Pancreas (tissue), 10 donors: ENCODE results near the gene PPM1H. TPM values are rescaled to one million over a fixed set of nuclear protein-coding genes. Genes with fewer than 3 reads are reported as not detected.

ENCODE experiments used
- ATAC-seq, 4 donors: fragments of 200-7000 bp; cut with Tn5 transposase; one replicate each; pipeline versions ENCODE4 v1.8.0 to v1.9.1; 2020; ENCODE audit warnings: mild to moderate bottlenecking in 4 of 4, moderate library complexity in 4 of 4
- DNase-seq, 6 donors: peaks; one replicate each; pipeline ENCODE4 v3.0.0-alpha.2; 2020
- FAIRE-seq: peaks from 2 replicates; lab custom pipeline; 2012; peaks lifted over from hg19 to GRCh38; lab: Jason Lieb, UNC
- H3K27ac ChIP-seq, 4 donors: fragments of 200-600 bp; sonication (generic); 1 replicate in 3 of 4; 2 replicates in 1 of 4; pipeline versions ENCODE4 v1.5.0 to v1.8.0; 2020
- H3K27me3 ChIP-seq, 4 donors: fragments of 200-600 bp; one replicate each; pipeline ENCODE4 v1.8.0; 2021
- H3K36me3 ChIP-seq, 3 donors: fragments of 200-600 bp; sonication (generic) in 1 of 3; one replicate each; pipeline versions ENCODE4 v1.5.0 to v1.8.0; 2020 to 2021
- H3K4me1 ChIP-seq, 3 donors: fragments of 200-600 bp; one replicate each; pipeline ENCODE4 v1.8.0; 2021
- H3K4me3 ChIP-seq, 4 donors: fragments of 200-600 bp; sonication (generic) in 2 of 4; one replicate each; pipeline versions ENCODE4 v1.5.0 to v1.8.0; 2020 to 2021
- H3K9me3 ChIP-seq, 4 donors: fragments of 200-600 bp; one replicate each; pipeline ENCODE4 v1.8.0; 2021
- CTCF ChIP-seq, 4 donors: fragments of 200-600 bp; sonication (generic) in 3 of 4; IDR thresholded peaks; one replicate each; pipeline versions ENCODE4 v1.5.0 to v1.8.0; 2021; ENCODE audit warnings: antibody characterized with exemption in 4 of 4
- WGBS, 2 donors: extraction: QIAGEN DNeasy Blood & Tissue Kit; methylation state at CpG; one replicate each; pipeline ENCODE4 v1.1.7; 2013; 5-methylcytosine and 5-hydroxymethylcytosine counted together
- intact Hi-C, 3 donors: fragments of 100-400 bp; cut with DNase I; formaldehyde crosslinking; loops; one replicate each; pipeline versions ENCODE4 v1.11.1 to v1.14.2; 2022
- polyA plus RNA-seq, 2 donors: library from polyadenylated mRNA; stranded (reverse); fragments of 200-250 nt; gene quantifications; one replicate each; pipeline ENCODE4 v1.2.3, GENCODE V29; 2013
- total RNA-seq, 6 donors: library from RNA; stranded (reverse); fragmentation: NEBNext Ultra II Directional in 4 of 6; extraction: Animal tissue kit (Norgen Biotek cat#: 25700) in 4 of 6; gene quantifications; one replicate each; pipeline versions ENCODE4 v1.2.1 to v1.2.4, GENCODE V29; 2021 to 2023
- donor health status: healthy with polysubstance abuse.
- donor health status: DM: no; HTN: no; CAD: no; lungs with moderate emphysema.
- donor health status: DM: no; HTN: no; CAD: no.
- donor health status: control.
- donor health status: control.
- donor health status: Bipolar disorder and iron deficiency.
- donor health status: DM: yes; HTN: yes; CAD: no.
- donor health status: DM: no; HTN: no; CAD: no.
- donor health status: DM: no; HTN: no; CAD: no.
- donor health status: DM: yes; HTN: yes; CAD: no.

PPM1H gene
- total and polyA plus RNA-seq, 8 donors = 1.7 to 12.9 (median 5.8) TPM

GRCh38 chr12:62924084-62924483, 10.9 kb downstream of the PPM1H start:
- DNase-seq (no peak), ATAC-seq (no peak), FAIRE-seq (no peak)
- 85 to 87% methylated on average over 2 of the region's 2 CpGs for WGBS, 2 donors
- Histone ChIP-seq H3K27ac (no peak overlapping the region), H3K9me3 (no peaks in the 10 kb centered on the region), H3K27me3 (no peaks in the 10 kb centered on the region), H3K4me1 (peaks cover 0 to 9% (median 0%) of the 10 kb centered on the region in 3 donors), H3K4me3 (no peak overlapping the region), H3K36me3 (no peaks in the 10 kb centered on the region)
- intact Hi-C loops = no loop called here
- TF ChIP-seq CTCF (IDR thresholded peaks at IDR 0.05) = no peak

DNA sequence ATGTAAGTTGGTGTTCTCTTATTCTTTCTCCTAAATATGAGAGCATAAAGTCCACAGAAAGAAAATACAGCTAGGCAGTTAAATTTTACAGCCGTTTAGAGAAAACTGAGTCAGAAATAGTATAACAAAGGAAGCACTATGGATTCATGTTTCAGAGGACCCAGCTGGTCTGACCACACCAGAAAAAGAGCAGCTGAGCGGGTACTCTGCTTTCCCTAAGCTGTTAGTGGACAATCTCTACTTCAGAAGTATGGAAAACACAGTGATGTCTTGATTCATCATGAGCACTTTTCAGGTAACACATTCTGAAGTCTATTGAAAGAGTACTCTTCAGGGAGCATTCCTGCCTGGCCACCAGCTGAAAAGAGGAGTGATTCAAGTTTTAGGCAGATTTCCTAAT, 12.4 kb downstream of the PPM1H start:
- WGBS, 2 donors = 70 to 72% methylated on average over 2 of the region's 2 CpGs

GRCh38 chr12:62919838-62920237, 15.1 kb downstream of the PPM1H start:
- Histone ChIP-seq H3K27me3 (no peaks in the 10 kb centered on the region), H3K4me3 (no peak overlapping the region), H3K9me3 (no peaks in the 10 kb centered on the region), H3K36me3 (no peaks in the 10 kb centered on the region), H3K27ac (no peak overlapping the region), H3K4me1 (peaks cover 0 to 13% (median 0%) of the 10 kb centered on the region in 3 donors)
- peak; percentile 60 to 86 (median 80) for ATAC-seq
- intact Hi-C loops = no loop called here
- no peak for TF ChIP-seq CTCF (IDR thresholded peaks at IDR 0.05)
- FAIRE-seq = no peak
- peak in 1 of 6 donors; percentile 23 for DNase-seq
- 44 to 52% methylated on average over 2 of the region's 2 CpGs for WGBS, 2 donors

More for the DNA sequence above, 12.4 kb downstream of the PPM1H start:
- Histone ChIP-seq H3K4me1 (peaks cover 0 to 13% (median 0%) of the 10 kb centered on the region in 3 donors), H3K27ac (no peak overlapping the region), H3K27me3 (no peaks in the 10 kb centered on the region), H3K4me3 (no peak overlapping the region), H3K36me3 (no peaks in the 10 kb centered on the region), H3K9me3 (no peaks in the 10 kb centered on the region)
- no peak for ATAC-seq
- intact Hi-C loops = no loop called here
- no peak for TF ChIP-seq CTCF (IDR thresholded peaks at IDR 0.05)
- DNase-seq = no peak
- no peak for FAIRE-seq

DNA sequence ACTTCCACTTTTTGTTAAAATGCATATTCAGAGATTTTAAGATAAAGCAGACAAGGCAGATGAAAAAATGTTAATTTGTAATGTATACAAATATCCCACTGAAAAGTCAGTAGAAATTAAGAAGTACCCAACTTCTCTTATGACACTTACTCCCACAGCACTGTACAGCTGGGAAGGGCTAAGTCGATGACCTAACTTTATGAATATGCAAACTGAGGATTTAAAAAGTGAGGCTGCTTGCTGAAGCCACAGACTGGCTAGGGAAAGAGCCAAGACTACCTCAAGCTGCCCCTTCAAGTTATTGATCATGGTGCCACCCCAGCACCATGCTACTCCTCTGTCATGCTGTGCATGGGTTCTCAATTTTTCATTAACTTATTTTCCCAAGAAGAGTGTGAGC, 17.0 kb downstream of the PPM1H start:
- Histone ChIP-seq H3K4me1 (peaks cover 0 to 13% (median 0%) of the 10 kb centered on the region in 3 donors), H3K27ac (no peak overlapping the region), H3K4me3 (no peak overlapping the region), H3K27me3 (no peaks in the 10 kb centered on the region), H3K9me3 (no peaks in the 10 kb centered on the region), H3K36me3 (no peaks in the 10 kb centered on the region)
- FAIRE-seq (no peak), ATAC-seq (no peak), DNase-seq (no peak)
- no peak for TF ChIP-seq CTCF (IDR thresholded peaks at IDR 0.05)
- WGBS, 2 donors = 88 to 94% methylated on average over 1 of the region's 1 CpG
- intact Hi-C loops = no loop called here

DNA sequence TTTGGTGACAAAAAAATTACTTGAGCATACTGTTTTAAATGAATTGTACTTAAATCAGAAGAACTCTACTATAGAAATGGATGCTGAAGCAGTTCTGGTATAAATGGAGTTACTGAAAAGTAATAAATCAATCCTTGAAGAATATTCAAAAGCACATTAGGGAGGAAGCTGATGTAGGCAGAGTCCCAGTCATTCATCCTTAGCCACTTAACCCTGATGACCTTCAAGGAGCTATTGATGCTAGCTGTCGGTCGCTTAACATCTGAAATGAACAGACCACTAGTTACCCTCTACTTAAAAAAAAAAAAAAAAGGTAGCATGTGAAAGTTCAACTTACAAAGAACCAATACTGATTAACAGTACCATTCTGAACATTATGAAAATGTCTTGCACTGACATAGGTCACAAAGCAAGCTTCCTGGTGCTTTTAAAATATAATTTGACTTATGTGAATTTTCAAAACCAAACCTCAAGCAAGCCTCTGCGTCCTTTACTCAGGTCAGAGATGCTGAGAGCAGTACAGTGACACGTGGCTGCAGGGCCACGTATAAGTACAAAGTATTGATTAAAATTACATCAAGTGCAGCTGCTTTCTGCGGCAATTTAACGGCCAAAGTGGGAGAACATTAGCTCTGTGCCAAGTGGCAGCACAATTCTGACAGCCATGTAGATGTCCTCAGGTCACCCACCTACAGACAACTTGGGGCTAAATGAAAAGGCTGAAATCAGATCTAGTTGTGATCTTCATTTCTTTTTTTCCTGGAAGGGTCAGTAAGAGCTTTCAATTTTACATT, 18.1 kb downstream of the PPM1H start:
- ATAC-seq = no peak
- WGBS, 2 donors = 62 to 65% methylated on average over 7 of the region's 7 CpGs
- intact Hi-C loops = no loop called here
- Histone ChIP-seq H3K9me3 (no peaks in the 10 kb centered on the region), H3K4me1 (peaks cover 0 to 13% (median 0%) of the 10 kb centered on the region in 3 donors), H3K27me3 (no peaks in the 10 kb centered on the region), H3K36me3 (no peaks in the 10 kb centered on the region), H3K27ac (no peak overlapping the region), H3K4me3 (no peak overlapping the region)
- DNase-seq = no peak
- TF ChIP-seq CTCF (IDR thresholded peaks at IDR 0.05) = no peak
- FAIRE-seq = no peak
